Coronary artery (tissue), 2 donors: ENCODE data around the gene SLC6A6.

Experiments
- DNase-seq: peaks from one replicate; pipeline ENCODE4 v3.0.0-alpha.2; 2017; ENCODE audit warnings: low spot score
- H3K27ac ChIP-seq, 2 donors: fragments of 200-600 bp; sonication (generic); one replicate each; pipeline ENCODE4 v1.5.1; 2016 to 2019
- H3K4me3 ChIP-seq: fragments of 200-600 bp; sonication (generic); 2 replicates; pipeline ENCODE4 v1.5.1; 2016; ENCODE audit warnings: mild to moderate bottlenecking, moderate library complexity
- CTCF ChIP-seq: fragments of 200-600 bp; sonication (generic); IDR thresholded peaks from one replicate; pipeline ENCODE4 v1.5.1; 2019; ENCODE audit warnings: antibody characterized with exemption

The SLC6A6 gene

DNA sequence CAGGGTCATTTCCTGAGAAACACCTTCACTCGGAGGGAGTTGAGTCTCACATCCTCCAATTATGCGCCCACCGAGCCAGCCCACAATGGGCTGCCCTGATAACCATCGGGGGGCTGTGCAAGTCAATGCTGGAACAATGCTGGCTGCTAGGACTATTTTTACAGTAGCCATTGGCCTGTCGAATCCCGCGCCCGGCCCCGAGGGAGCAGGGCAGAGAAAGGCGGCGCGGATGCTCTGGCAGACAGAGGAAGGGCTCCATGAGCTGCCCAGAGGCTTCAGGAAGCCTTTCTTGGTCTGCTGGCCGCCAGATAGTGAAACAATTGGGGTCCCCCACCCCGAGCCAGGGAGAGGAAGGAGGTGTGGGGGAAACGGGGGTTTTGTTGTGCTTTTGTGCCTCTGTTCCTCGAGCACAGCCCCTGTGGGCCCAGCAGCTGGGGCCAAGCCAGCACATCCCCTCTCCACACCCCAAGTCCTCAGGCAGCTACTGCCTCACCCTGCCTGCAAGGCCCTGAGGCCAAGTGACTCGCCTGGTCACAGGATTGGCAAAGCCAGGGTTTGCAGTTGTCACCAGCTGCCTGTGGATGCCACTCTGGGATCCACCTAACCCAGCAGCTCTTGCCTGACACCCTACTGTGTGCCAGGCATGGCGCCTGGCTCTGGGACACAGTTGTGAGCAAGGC lies 39.0 kb downstream of the SLC6A6 start:
- Histone ChIP-seq H3K27ac (no peak overlapping the region), H3K4me3 (no peak overlapping the region)
- no peak for TF ChIP-seq CTCF
- no peak for DNase-seq

DNA sequence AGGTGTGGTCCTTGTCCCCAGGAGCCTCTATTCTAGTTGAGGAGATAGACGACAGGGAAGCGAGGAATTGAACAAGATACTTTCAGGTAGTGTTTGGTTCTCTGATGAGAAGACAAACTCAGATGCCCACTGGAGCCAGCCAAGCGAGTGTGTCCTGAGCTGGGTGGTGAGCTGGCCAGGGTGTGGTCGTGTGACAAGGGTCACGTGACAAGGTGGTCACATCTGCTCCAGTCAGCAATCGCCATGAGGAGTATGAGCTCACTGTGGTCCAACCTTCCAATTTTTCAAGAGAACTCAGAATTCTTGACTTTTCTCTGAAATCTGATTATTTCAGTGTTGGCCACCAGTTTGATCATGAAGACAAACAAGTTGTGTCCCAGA lies 39.5 kb downstream of the SLC6A6 start:
- no peak for TF ChIP-seq CTCF
- DNase-seq = no peak
- H3K4me3 ChIP-seq = no peak overlapping the region
- H3K27ac ChIP-seq = no peak overlapping the region

DNA sequence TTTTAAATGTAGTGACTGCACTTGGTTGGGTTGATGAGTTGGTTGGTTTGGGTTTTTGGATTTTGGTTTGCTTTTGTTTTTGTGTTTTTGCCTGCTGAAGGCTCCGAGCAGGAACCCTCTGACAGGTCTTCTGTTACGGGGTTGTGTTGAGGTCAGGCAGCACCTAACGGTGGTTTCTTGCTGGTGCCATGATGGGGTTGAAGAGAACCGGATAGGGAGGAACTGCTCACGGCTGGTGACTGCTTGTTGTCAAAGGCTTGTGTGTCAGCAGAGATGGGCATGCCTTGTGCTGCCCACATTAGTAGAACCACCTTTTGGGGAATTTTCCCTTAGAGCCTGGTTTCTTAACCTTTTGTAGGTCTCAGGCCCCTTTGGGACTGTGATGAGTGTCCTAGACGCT lies 42.0 kb downstream of the SLC6A6 start:
- H3K4me3 ChIP-seq = no peak overlapping the region
- TF ChIP-seq CTCF = no peak
- no peak overlapping the region for H3K27ac ChIP-seq
- DNase-seq = no peak

- TF ChIP-seq CTCF = no peak
- no peak for DNase-seq
- no peak overlapping the region for H3K4me3 ChIP-seq
- no peak overlapping the region for H3K27ac ChIP-seq
Observed at GRCh38 chr3:14445773-14446172, 43.4 kb downstream of the SLC6A6 start.

- H3K4me3 ChIP-seq = no peak overlapping the region
- no peak for DNase-seq
- no peak overlapping the region for H3K27ac ChIP-seq
- TF ChIP-seq CTCF = no peak
Observed at GRCh38 chr3:14446988-14447570, 44.7 kb downstream of the SLC6A6 start.

- Histone ChIP-seq H3K27ac (no peak overlapping the region), H3K4me3 (no peak overlapping the region)
- DNase-seq = no peak
- TF ChIP-seq CTCF = no peak
Observed at GRCh38 chr3:14448063-14448462, 45.7 kb downstream of the SLC6A6 start.
